ENCODE data around the gene TGM1. TPM values are rescaled to one million over a fixed set of nuclear protein-coding genes. Genes with fewer than 3 reads are reported as not detected.

Gene TGM1
- total and polyA plus RNA-seq, 2 experiments from 2014 or later = 0.31 to 0.63 TPM

- TF ChIP-seq ZNF114 (CRISPR knock-in tag; IDR thresholded peaks at IDR 0.05) = no peak
- no peak for TF ChIP-seq REST (IDR thresholded peaks at IDR 0.05; ENCODE audit: unreplicated experiment)
Observed at GRCh38 chr14:24251880-24252288, 11.1 kb downstream of the TGM1 start (continued).

GRCh38 chr14:24250354-24250753 lies 12.6 kb downstream of the TGM1 start:
- TF ChIP-seq STAT1 (IDR thresholded peaks at IDR 0.05; ENCODE audit: unreplicated experiment) = no peak
- no peak for TF ChIP-seq ZNF462 (CRISPR knock-in tag; IDR thresholded peaks at IDR 0.05)
- no peak for TF ChIP-seq EZH2 (IDR thresholded peaks at IDR 0.05; ENCODE audit: low read depth, unreplicated experiment)
- TF ChIP-seq ZNF331 (CRISPR knock-in tag; IDR thresholded peaks at IDR 0.05; ENCODE audit: low read depth) = no peak
- TF ChIP-seq, protein P1, sequence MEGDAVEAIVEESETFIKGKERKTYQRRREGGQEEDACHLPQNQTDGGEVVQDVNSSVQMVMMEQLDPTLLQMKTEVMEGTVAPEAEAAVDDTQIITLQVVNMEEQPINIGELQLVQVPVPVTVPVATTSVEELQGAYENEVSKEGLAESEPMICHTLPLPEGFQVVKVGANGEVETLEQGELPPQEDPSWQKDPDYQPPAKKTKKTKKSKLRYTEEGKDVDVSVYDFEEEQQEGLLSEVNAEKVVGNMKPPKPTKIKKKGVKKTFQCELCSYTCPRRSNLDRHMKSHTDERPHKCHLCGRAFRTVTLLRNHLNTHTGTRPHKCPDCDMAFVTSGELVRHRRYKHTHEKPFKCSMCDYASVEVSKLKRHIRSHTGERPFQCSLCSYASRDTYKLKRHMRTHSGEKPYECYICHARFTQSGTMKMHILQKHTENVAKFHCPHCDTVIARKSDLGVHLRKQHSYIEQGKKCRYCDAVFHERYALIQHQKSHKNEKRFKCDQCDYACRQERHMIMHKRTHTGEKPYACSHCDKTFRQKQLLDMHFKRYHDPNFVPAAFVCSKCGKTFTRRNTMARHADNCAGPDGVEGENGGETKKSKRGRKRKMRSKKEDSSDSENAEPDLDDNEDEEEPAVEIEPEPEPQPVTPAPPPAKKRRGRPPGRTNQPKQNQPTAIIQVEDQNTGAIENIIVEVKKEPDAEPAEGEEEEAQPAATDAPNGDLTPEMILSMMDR (conservative IDR thresholded peaks at IDR 0.05; ENCODE audit: low read depth in 2 of 2) = no peak
- TF ChIP-seq REST (IDR thresholded peaks at IDR 0.05; ENCODE audit: unreplicated experiment) = no peak
- TF ChIP-seq EZH2phosphoT487 (IDR thresholded peaks at IDR 0.05; ENCODE audit: unreplicated experiment) = no peak
- no peak for TF ChIP-seq POLR2AphosphoS5 (IDR thresholded peaks at IDR 0.05; ENCODE audit: low read depth)
- Histone ChIP-seq H3K27ac (ENCODE audit: low read depth) (no peak overlapping the region), H4K20me1 (replicated peaks; ENCODE audit: insufficient read depth) (no peaks in the 10 kb centered on the region), H3K4me1 (ENCODE audit: insufficient read depth) (no peaks in the 10 kb centered on the region), H3K36me3 (ENCODE audit: insufficient read depth) (no peaks in the 10 kb centered on the region), H3K4me2 (no peak overlapping the region), H3K4me3 (no peak overlapping the region), H3K9me2 (ENCODE audit: insufficient read depth) (no peaks in the 10 kb centered on the region), H3F3A (replicated peaks; ENCODE audit: low read depth) (no peaks in the 10 kb centered on the region), H3K27me3 (ENCODE audit: insufficient read depth) (no peaks in the 10 kb centered on the region), H2AFZ (no peak overlapping the region), H3K79me2 (replicated peaks; ENCODE audit: insufficient read depth) (no peaks in the 10 kb centered on the region)
- H3K4me1 Mint-ChIP-seq = no peaks in the 10 kb centered on the region
- no peak overlapping the region for H3K27ac Mint-ChIP-seq
- no peaks in the 10 kb centered on the region for H3K36me3 Mint-ChIP-seq (ENCODE audit: low read depth)
- DNase-seq (ENCODE audit: low spot score) (no peak), ATAC-seq (no peak)
- no peak overlapping the region for H3K4me3 Mint-ChIP-seq
- H3K9me3 Mint-ChIP-seq = no peaks in the 10 kb centered on the region
- H3K27me3 Mint-ChIP-seq (ENCODE audit: insufficient read depth, low read depth, poor library complexity) = peaks cover 8% of the 10 kb centered on the region
